ENCODE data around the gene FGF18.

Gene FGF18

DNA sequence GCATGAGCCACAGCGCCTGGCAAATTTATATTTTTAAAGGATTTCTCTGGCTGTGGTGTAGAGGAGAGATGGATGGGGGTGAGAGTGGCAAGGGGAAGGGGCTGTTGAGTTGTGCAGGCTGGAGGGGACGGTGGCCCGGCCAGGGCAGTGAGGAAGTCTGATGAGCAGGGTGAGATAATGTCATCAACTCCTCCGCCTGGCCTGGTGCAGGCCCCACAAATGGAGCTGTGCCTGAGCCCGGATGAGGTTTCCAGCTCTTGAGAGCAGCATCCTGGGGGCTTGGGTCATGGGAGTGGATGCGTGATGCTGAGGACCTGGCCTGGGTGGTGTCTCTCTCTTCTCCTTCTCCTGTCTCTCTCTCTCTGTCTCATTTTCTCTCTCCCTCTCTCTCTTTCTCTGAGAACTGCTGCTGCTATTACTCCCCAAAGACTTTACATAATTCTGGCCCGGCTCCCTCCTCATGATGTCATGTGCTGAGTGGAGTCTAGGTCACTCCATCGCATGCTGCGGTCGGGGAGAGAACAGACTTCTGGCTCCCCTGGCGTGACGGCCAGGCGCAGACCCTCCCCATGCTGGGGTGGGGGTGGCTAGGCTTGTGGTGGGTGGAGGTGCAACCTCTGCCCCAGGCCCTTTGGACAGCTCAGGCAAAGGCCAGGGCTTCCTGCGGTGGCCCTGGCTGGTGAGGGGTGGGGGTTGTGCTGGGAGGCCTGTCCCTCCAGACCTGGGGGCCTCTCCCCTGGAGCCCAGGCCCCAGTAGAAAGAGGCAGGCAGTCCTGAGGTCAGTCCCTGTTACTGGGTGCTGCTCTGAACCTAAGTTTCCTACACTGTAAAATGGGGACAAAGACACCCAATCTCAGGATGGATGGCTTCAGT, 26.4 kb downstream of the FGF18 start:
- no peak for DNase-seq

DNA sequence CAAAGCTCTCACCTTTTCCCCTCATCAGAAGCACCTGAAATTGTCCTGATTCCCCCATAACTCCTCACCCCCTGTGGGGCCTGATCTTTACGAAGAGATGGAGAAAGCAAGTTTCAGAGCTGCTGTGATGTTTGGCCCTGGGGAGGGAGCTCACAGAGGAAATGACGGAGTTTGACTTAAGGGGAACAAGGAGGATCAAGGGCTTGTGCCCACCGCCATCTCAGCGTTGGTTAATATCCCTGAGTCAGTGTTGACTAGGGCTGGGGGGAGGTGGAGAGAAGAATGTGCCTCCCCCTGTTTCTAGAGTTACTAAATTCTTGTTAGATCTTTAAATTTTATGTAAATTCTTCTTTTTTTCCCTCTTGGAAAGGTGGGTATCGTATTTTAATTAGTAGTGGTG, 27.8 kb downstream of the FGF18 start:
- DNase-seq, result no peak

DNA sequence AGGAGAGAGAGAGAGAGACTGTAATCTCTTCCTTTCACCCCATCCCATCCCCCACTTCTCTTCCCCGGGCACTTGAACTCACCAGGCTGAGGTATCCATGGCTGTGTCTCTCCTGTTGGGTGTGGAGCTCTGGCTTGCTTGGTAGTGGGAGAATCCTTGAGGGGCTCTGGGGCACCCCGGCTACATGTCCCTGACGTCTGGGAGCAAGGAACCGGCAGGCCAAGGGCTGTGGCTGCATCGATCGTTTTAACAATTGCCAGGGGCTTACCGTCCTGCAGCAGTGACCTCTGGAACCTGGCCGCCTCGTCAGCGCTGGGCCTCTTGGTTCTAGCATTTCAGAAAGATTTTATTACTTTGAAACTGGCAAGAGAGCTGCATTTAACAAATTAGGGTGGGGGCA, 30.0 kb downstream of the FGF18 start:
- no peak for DNase-seq

DNA sequence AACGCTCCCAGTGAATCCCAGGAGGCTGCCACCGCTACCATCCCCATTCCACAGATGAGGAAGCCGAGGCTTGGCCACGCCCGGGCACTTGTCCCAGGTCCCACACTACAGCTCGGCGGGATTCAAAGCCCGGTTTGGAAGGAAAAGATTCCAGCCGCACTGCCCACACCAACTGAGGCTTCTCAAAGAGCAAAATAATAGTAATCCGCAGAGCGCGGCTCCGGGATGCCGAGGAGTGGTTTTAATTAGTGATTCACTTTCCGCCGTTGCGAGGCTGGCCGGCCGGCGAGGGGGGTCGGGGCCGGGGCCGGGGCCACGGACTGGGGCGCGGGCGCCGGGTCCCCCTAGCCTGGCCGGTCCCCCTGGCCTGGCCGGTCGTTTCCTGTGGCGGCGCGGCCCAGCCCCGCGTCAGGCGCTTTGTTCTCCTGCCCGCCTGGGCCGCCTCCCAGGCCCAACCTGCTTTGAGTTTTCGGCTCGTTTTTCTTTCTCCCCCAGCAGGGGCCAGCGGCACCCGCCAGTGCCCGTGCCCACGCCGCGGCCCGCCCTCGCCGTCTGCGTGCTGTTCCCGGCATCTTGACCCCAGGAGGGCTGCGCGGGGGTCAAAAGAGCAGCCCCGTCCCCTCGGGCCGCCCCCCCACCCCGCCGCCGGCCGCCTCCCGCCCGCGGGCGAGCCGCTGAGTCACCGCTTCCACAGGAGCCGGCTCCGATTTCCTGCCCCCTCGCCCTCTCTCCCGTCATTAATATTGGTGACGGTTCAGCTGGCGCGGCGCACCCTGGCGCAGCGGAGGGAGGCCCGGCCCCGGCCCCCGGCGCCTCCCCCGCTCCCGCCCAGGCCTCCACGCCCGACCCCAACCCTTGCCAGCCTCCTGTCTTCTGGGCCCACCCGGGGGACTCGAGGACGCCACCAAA, 31.2 kb downstream of the FGF18 start:
- no peak for DNase-seq

DNA sequence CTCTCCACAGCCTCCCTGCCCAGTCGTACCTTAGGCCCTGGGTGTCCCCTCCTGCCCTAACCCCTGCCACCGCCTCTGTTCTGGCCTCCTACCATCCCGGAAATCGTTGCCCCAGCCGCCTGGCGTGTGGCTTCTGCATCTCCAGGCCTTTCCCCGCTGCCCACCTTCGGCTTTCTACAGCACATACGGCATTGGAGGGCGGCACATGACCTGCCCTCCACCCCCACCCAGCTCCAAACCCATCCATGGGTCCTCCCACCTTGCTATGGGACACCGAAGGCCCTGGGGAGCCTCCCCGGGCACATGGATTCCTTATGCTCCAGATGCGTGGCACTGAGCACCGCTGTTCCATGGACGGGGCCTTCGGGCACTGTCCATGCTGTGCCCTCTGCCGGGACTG, 32.0 kb downstream of the FGF18 start:
- DNase-seq, result no peak

DNA sequence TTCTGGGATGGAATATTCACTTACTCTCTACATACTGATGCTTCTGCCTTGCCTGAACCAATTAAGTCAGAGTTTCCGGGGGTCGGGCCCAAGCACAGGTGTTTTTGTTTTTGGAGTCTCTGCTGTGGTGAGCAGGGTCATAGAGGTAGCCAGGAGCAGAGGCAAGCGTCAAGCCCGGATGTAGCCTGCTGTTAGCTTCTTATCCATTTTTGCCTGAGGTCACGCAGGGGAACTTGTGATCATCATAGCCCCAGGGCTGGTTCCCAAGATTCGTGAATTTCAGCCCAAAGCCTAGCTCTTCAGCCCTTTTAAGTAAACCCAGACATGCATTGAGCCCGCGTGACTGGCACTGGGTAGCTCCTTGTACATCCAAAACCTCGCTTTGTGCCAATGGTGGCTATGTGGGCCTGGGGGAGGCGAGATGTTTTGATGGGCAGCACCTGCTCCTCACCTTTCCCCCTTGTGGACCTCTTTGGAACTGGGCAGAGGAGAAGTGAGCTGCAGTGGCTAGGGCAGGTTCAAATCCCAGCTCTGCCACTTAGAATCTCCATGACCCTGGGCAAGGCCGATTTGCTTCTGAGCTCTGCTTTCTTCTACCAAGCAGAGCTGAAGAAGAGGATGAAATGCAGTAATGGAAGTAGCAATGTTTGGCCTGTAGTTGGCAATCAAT, 33.7 kb downstream of the FGF18 start:
- no peak for DNase-seq

DNA sequence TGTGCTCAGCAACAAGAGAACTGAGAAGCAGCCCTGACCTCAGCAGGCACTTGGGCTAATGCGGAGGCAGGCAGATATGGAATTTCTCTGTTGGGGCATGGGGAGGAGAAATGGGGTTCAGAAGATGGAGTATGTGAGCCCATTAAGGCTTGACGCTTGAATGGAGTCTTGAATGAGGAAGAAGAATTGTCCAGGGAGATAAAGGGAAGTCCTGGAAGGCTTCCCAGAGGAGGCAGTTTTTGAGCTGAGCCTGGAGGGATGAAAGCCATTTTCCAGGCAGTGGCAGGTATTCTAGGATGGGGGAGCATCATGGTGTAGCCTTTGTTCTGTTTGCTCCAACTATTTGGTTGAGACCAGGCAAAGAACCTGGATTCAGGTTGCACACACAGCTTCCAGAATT, 34.5 kb downstream of the FGF18 start:
- no peak for DNase-seq

DNA sequence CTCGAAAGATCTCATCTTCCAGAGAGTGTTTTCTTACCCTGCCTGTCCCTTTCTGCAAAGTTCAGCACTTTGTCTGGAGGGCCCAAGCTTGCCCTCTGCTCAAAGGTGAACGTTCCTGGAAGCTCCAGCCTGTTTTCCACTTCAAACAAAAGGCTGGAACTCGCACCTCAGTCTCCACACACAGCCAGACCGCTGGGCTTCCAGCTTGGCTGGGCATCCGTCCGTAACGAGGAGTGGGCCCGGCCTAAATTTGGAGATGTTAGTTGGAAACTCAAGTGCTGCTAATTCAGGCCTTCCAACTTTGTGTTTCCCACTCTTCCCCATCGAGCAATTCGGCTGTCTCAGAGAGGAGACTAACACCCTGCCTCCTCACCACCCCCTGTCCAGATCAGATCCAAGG, 35.1 kb downstream of the FGF18 start:
- DNase-seq, result no peak

DNA sequence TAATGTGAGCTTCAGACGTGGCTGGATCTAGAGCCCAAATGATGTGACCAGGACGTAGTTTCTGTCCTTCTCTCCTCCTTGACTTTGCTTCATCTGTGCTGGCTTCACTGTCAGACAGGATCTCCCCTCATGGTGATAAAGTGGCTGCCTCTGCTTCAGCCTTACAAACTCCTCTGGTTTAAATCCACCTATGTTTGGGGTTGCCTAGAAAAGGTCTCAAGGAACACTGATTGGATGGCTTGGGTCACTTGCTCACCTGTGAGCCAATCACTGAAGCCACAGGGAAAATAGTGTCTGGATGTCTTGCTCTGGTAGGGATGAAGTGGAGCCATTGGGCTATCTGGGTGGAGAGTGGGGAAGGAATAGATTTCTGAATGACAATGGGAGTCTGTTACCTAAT, 36.1 kb downstream of the FGF18 start:
- no peak for DNase-seq

DNA sequence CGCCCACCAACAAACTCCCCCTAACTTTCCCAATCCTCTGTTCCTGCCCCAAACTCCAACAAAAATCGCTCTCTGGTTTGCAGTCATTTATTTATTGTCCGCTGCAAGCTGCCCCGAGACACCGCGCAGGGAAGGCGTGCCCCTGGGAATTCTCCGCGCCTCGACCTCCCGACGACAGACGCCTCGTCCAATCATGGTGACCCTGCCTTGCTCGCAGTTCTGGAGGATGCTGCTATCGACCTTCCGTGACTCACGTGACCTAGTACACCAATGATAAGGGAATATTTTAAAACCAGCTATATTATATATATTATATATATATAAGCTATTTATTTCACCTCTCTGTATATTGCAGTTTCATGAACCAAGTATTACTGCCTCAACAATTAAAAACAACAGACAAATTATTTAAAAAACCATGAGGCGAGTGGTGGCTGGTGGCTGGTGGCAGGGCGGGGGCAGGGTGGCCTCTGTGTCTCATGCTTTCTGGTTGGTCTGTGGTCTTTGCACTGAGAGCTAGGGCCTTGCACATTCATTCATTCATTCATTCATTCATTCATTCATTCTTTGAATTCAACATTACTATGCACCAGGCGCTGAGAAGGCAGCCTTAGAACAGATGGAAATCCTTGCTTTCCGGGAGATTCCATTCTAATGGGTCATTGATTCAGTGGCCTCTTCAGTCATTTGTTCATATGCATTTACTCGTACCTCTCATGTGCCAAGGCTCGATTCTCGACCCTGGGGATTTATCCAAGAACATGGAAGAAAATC, 37.9 kb downstream of the FGF18 start:
- DNase-seq, result no peak

DNA sequence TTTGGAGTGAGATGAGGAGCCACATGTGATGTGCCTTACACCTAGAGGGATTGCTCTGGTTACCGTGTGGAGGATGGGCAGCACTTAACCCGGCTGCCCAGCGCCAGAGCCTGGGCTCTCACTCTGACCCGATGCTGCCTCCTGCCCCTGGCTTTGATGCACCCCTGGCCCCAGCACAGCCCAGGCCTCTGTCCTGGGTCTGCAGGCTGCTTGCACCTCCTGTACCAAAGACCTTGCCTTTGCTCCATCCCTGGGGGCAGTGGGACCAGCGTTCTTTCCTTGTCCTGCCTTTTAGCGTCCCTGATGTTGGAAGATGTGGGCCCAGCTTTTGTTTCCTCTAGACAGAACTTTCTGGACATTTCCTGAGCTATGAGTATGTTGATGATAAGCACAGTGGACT, 40.4 kb downstream of the FGF18 start:
- DNase-seq, result no peak

DNA sequence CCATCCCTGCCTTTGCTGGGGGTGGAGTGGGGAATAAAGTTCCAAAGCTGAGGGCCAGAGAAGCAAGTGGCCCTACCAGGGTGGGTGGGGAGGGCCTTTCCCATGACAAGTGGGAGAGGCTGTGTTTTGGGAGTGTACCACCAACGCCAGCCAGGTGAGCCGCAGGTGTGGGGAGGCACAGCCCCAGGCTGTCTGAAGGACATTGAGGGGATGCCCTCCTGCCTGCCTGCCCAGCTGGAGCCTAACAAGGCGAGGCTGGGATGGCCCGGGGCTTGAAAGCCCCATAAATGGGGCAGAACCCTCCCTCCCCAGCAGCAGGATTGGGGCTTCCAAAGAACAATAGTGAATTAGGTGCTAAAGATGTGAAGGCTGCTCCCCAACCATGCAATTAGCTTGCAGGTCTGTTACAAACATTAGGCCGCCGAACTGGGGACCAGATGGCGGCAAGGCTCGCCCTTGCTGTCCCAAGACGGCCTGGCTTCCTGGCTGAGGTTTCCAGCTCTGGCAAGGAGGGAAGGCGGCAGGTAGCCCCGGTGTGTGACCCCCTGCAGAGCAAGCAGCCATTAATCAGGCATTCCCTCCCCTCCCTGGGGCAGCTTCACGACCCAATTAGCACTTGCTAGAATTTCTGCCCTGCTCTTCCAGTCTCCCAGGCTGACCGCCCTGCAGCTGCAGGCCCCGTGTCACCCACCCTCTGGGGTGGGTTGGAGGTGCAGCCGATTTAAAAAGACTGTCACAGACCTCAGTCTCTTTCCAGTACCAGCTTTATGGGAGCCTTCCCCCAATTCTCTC, 42.9 kb downstream of the FGF18 start:
- DNase-seq, result no peak

DNA sequence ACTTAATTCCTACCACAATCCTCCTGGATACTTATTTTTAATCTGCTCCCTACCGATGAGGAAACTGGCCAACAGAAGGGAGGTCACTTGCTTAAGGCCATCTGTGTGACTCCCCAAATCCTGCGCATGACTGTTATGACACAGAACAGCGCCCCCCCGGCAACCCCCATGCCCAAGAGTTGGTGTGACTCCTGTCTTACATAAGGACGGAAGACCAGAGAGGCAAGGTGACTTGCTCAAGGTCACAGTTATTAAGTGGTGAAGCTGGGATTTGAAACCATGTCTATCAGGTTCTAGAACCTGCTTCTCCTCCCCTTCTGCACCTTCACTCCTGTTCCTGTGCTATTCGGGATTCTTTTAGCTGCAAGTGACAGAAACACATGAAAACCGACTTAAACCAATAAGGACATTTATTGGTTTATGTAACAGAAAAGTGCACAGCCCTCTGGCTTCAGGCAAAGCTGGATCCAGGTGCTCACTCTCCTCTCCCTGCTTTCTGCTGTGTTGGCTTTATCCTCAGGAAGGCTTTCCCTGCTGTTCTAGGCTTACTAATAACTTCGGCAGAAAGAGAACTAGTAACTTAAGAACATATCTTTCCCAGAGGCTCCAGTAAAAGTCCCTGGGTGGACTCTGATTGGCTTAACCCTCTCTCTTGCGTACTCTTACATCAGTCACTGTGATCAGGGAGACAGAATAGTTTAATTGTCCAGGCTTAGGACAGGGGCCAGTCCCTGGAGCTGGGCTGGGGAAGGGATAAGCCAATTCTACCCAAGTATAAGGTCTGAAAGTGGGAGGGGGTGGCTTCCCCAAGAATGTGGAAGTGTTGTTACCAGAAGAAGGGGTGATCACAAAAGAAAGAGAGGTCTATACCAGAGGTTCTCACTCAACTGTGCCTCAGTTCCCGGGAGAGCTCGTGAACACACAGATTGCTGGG, 43.7 kb downstream of the FGF18 start:
- DNase-seq, result no peak

DNA sequence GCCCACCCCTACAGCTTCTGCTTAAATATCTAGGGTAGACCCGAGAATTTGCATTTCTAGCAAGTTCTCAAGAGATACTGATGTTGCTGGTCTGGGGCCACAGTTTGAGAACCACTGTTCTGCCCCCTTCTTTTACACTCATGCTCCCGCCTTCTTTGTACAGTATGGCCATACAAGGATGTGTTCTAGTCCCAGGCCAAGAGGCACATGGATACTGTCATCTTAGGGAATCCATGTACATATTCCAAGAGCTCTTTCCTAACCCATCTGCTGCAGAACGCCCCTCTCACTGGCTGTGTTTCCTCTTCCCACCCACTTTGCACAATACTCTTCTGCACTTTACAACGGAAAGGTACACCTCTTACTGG, 44.4 kb downstream of the FGF18 start:
- DNase-seq, result no peak

DNA sequence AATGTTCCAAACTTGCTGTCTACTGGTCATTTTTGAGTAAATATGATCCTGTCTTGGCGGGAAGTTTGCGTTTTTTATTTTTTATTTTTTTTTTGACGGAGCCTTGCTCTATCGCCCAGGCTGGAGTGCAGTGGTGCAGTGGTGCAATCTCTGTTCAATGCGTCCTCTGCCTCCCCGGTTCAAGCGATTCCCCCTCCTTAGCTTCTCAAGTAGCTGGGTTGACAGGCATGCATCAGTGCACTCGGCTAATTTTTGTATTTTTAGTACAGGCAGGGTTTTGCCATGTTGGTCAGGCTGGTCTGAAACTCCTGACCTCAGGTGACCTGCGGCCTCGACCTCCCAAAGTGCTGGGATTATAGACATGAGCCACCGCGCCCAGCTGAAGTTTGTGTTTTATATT, 45.4 kb downstream of the FGF18 start:
- no peak for DNase-seq

DNA sequence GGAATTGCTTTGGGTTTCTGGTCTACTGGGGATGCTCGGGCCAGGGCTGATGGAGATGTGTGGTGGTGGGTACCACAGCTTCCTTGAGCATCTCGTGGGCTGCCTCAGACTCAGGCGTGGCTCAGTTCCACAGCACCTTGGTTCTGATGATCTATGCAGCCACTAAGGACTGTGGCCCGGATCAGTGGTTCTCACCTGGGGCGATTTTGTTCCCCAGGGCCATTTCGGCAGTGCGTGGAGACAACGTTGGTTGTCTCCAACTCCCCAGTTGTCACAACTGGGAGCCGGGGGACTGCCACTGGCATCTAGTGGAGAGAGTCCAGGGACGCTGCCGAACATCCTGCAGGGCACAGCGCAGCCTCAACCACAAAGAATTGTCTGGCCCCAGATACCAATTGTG, 47.7 kb downstream of the FGF18 start:
- no peak for DNase-seq

DNA sequence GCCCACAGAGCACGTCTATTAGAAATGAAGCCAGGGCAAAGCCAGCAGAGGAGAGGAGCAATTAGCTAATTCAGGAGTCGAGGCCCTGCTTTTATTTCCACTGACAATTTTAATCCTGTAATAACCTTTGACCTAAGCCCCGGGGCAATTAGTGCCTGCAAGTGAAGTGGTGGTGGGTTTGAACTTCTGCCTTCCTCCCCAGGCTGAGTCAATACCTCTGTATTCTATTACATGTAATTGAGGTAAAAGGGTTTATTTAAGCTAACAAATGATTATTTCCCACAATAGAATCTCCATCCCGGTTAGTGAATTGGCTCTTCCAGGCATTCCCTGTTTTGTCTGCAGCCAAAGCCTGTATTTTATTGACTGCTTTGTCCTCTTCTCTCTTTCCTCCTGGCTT, 49.9 kb downstream of the FGF18 start:
- DNase-seq, result no peak

DNA sequence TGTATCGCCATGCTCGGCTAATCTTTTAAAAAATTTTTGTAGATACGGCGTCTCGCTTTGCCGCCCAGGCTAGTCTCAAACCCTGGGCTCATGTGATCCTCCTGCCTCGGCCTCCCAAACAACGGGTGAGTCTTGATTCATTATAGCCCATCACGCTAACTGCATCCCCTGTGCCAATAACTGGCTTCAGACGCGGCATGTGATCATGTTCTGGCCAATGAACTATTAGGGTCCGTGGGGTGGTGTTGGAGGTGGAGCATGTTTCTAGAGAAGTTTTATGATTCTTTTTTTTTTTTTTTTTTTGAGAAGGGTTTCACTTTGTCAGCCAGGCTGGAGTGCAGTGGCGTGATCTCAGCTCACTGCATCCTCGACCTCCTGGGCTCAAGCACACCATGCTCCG, 51.0 kb downstream of the FGF18 start:
- DNase-seq, result no peak

DNA sequence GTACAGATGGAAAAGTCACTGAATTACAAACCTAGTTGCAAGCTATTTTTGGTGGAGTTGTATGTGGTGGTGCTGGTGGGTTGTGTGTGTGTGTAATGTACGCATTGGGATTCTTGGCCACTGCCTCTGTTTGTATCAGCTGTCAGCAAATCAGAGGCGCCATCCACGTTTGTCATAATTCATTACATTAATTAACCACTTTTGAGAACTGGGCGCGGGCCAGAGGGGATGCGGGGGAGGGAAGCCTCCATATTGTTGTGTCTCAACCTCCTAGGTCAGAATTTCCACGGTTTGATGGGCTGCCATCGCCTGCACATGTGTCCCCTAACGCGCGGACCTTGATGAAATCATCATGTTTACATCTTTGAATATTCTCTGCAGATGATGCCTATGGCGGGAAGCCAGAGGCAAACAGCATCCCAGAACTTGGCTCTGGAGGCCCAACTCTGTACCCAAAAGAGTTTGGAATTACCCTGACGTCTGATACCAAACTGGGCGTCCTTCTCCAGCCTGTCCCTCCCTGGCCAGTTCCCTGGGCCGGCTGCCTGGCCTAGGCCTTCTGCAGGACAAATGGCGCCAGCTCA, 54.9 kb downstream of the FGF18 start:
- no peak for DNase-seq

DNA sequence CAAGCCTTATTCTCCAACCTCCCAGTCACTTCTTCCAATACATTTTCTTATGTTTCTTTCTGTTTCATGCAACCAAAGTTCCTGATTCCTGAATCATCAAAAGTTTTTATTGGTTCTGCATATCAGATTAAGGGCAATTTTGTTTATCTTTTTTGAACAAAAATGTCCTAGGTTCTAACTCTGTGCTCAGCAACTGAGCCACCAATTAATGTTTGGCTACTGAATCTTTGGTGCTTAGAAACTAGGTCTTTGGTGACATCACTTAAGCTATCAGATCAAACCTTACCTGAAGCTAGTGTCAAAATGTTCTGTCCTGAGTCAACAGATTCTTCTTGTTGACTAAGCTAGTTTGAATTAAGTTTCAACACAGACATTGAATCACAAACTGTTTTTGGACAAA, 56.1 kb downstream of the FGF18 start:
- no peak for DNase-seq
